Thoracic aorta (tissue), 2 donors: Measurements from ENCODE around the gene ALG13. TPM values are rescaled to one million over a fixed set of nuclear protein-coding genes. Genes with fewer than 3 reads are reported as not detected.

Experiments used
- ATAC-seq: fragments of 150-250 bp; one replicate; pipeline ENCODE4 v1.8.0; 2017; ENCODE audit warnings: low read depth; ENCODE audit not compliant: insufficient number of reproducible peaks, low FRiP score
- DNase-seq: peaks from one replicate; pipeline ENCODE4 v3.0.0-alpha.2; 2020; ENCODE audit warnings: low spot score
- H3K27ac ChIP-seq, 2 donors: fragments of 200-600 bp; sonication (generic); 1 replicate in 1 of 2; 2 replicates in 1 of 2; pipeline ENCODE4 v1.5.1; 2016; ENCODE audit warnings: mild to moderate bottlenecking in 2 of 2, moderate library complexity in 2 of 2
- H3K27me3 ChIP-seq: fragments of 200-600 bp; sonication (generic); replicated peaks from 2 replicates; pipeline ENCODE4 v1.6.0; 2016; ENCODE audit warnings: mild to moderate bottlenecking; ENCODE audit not compliant: insufficient read depth
- H3K36me3 ChIP-seq: fragments of 200-600 bp; sonication (generic); one replicate; pipeline ENCODE4 v1.5.1; 2016
- H3K4me1 ChIP-seq, 2 donors: fragments of 200-600 bp; sonication (generic); 1 replicate in 1 of 2; 2 replicates in 1 of 2; pipeline versions ENCODE4 v1.5.1 to v1.6.0; 2016; ENCODE audit warnings: low read depth in 2 of 2, mild to moderate bottlenecking in 1 of 2; ENCODE audit not compliant: control insufficient read depth in 1 of 2
- H3K4me3 ChIP-seq: fragments of 200-600 bp; sonication (generic); 2 replicates; pipeline ENCODE4 v1.5.1; 2016; ENCODE audit warnings: mild to moderate bottlenecking
- H3K9me3 ChIP-seq: fragments of 200-600 bp; sonication (generic); 2 replicates; pipeline ENCODE4 v1.5.1; 2016
- total RNA-seq, 2 donors: library from RNA; depleted of rRNA; stranded (reverse); fragments of >200 nt; gene quantifications; one replicate each; pipeline versions ENCODE4 v1.1.0 to v1.2.3, GENCODE V29; 2016
- TF ChIP-seq, protein P1 (sequence below): fragments of 200-600 bp; sonication (generic); IDR thresholded peaks from one replicate; pipeline ENCODE4 v1.5.1; 2019; ENCODE audit warnings: antibody characterized with exemption

The ALG13 gene
- total RNA-seq, 2 donors from 2014 or later, result 43.3 to 75.0 TPM

DNA sequence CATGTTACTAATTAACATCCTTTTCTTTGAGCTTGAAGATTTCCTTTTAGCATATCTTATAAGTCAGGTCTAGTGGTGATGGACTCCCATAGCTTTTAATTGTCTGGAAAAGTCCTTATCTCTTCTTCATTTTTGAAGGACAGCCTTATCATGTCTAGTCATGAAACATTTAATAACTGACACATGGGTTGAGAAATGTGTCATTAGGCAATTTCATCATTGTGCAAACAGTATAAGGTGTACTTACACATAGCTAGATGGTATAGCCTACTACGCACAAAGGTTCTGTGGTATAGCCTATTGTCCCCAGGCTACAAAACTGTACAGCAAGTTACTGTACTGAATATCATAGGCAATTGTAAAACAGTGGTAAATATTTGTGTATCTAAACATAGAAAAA is 34.5 kb upstream of the ALG13 start:
- H3K27me3 ChIP-seq, result no peaks in the 10 kb centered on the region
- H3K9me3 ChIP-seq, result no peaks in the 10 kb centered on the region
- TF ChIP-seq, protein P1, sequence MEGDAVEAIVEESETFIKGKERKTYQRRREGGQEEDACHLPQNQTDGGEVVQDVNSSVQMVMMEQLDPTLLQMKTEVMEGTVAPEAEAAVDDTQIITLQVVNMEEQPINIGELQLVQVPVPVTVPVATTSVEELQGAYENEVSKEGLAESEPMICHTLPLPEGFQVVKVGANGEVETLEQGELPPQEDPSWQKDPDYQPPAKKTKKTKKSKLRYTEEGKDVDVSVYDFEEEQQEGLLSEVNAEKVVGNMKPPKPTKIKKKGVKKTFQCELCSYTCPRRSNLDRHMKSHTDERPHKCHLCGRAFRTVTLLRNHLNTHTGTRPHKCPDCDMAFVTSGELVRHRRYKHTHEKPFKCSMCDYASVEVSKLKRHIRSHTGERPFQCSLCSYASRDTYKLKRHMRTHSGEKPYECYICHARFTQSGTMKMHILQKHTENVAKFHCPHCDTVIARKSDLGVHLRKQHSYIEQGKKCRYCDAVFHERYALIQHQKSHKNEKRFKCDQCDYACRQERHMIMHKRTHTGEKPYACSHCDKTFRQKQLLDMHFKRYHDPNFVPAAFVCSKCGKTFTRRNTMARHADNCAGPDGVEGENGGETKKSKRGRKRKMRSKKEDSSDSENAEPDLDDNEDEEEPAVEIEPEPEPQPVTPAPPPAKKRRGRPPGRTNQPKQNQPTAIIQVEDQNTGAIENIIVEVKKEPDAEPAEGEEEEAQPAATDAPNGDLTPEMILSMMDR, result no peak
- no peaks in the 10 kb centered on the region for H3K4me1 ChIP-seq
- no peak overlapping the region for H3K27ac ChIP-seq
- H3K36me3 ChIP-seq, result no peaks in the 10 kb centered on the region
- H3K4me3 ChIP-seq, result no peak overlapping the region
- ATAC-seq (no peak), DNase-seq (no peak)

DNA sequence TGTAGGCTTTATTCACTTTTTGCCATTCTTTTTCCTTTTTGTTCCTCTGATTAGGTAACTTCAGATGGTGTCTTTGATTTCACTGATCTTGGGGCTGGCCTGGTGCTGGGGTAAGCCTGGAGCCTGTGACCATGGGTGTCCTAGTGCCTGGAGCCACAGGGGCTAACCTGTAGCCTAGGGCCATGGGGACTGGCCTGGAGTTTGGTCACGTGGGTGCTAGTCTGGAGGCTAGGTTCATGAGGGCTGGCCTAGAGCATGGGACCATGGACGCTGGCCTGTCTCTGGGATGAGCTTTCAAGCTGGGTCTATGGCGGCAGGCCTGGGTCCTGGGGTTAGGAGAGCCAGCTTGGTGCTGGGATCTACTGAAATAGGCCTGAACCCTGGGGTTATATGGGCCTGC is 32.2 kb upstream of the ALG13 start:
- DNase-seq (no peak), ATAC-seq (no peak)
- no peaks in the 10 kb centered on the region for H3K4me1 ChIP-seq

DNA sequence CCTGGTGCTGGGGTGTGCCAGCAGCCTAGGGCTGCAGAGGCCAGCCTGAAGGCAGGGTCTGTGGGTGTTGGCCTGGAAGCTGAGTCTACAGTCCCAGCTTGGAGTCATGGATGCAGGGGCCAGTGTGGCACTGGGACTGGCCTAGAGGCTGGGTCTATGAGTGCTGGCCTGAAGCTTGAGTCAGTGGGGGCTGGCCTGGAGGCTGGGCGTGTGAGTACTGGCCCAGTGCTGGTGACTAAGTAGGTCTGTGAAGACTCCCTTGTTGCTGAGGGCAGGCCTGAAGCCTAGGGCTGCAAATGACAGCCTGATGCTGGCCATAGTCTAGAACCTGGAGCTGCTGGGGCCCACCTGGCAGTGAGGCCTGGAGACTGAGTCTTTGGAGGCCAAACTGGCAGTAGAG is 31.3 kb upstream of the ALG13 start:
- Histone ChIP-seq H3K27ac (no peak overlapping the region), H3K9me3 (no peaks in the 10 kb centered on the region), H3K27me3 (no peaks in the 10 kb centered on the region), H3K4me1 (no peaks in the 10 kb centered on the region), H3K36me3 (no peaks in the 10 kb centered on the region), H3K4me3 (no peak overlapping the region)
- no peak for ATAC-seq
- DNase-seq, result no peak
- TF ChIP-seq, protein P1, result no peak

More for the DNA sequence above, 32.2 kb upstream of the ALG13 start:
- no peaks in the 10 kb centered on the region for H3K9me3 ChIP-seq
- TF ChIP-seq, protein P1, result no peak
- H3K27me3 ChIP-seq, result no peaks in the 10 kb centered on the region
- no peaks in the 10 kb centered on the region for H3K36me3 ChIP-seq
- no peak overlapping the region for H3K4me3 ChIP-seq
- H3K27ac ChIP-seq, result no peak overlapping the region

DNA sequence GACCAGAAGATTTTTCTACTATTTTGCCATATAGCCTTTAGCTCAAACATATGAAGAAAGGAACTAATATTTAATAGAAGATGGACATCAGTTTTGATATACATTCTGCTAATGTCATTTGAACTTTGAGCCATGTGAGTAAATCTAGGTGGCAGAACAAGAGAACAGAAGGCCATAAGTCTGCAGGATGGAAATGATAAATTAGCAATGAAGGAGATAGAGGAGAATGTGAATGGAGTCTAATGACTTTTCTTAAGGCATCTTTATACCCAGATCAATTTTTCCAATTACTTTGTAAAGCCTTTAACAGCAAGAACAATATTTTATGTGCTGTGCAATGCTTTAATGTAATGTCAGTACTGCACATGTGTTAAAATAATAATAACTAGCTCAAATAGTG is 30.1 kb upstream of the ALG13 start:
- no peak for ATAC-seq
- no peaks in the 10 kb centered on the region for H3K9me3 ChIP-seq
- H3K27ac ChIP-seq, result no peak overlapping the region
- H3K36me3 ChIP-seq, result no peaks in the 10 kb centered on the region
- TF ChIP-seq, protein P1, result no peak
- no peaks in the 10 kb centered on the region for H3K27me3 ChIP-seq
- no peak for DNase-seq
- no peaks in the 10 kb centered on the region for H3K4me1 ChIP-seq
- no peak overlapping the region for H3K4me3 ChIP-seq

DNA sequence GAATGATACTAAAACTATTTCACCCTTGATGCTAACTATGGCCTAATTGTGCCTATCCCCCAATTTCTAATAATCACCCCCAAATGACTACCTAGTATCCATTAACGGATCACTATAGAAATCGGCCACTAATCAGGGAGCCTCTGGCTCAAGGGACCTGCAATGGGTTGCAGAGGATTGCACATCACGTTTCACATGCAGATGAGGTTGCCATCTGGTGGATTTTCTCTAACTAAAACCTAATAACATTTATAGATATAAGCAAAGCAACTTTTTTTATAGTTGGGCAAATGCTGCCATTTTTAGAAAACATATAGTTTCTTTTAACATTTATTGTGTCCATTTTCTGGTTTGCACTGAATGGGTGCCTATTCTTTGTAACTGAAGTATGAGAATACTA is 28.3 kb upstream of the ALG13 start:
- DNase-seq (no peak), ATAC-seq (no peak)
- no peaks in the 10 kb centered on the region for H3K4me1 ChIP-seq
- H3K36me3 ChIP-seq, result no peaks in the 10 kb centered on the region
- H3K27me3 ChIP-seq, result no peaks in the 10 kb centered on the region
- H3K27ac ChIP-seq, result no peak overlapping the region
- TF ChIP-seq, protein P1, result no peak
- no peaks in the 10 kb centered on the region for H3K9me3 ChIP-seq
- no peak overlapping the region for H3K4me3 ChIP-seq
